Calu3 (cell line): ENCODE measurements around the gene KDM8. TPM values are rescaled to one million over a fixed set of nuclear protein-coding genes. Genes with fewer than 3 reads are reported as not detected.

Experiments
- BruUV-seq: library from RNA; stranded (reverse); fragments of 400-500 nt; replicated peaks from 2 replicates; lab custom pipeline; 2021; lab: Mats Ljungman, UMichigan
- CTCF ChIA-PET: fragments of 300-600 bp; sonication (Branson Sonifier 250); formaldehyde crosslinking; loops from one replicate; lab custom pipeline; 2022; ENCODE audit warnings: antibody characterized with exemption; lab: Charles Lee
- DNase-seq: peaks from one replicate; pipeline ENCODE4 v3.0.0; 2022
- H3K27ac Mint-ChIP-seq: one replicate; pipeline ENCODE4 v1.8.0; 2022; ENCODE audit warnings: mixed read lengths; ENCODE audit not compliant: unreplicated experiment
- H3K27me3 Mint-ChIP-seq: one replicate; pipeline ENCODE4 v1.8.0; 2022; ENCODE audit warnings: mixed read lengths; ENCODE audit not compliant: unreplicated experiment
- H3K36me3 Mint-ChIP-seq: one replicate; pipeline ENCODE4 v1.8.0; 2022; ENCODE audit warnings: mild to moderate bottlenecking, moderate library complexity, mixed read lengths; ENCODE audit not compliant: insufficient read depth, unreplicated experiment
- H3K4me1 Mint-ChIP-seq: one replicate; pipeline ENCODE4 v1.8.0; 2022; ENCODE audit warnings: mild to moderate bottlenecking, low read depth, mixed read lengths; ENCODE audit not compliant: unreplicated experiment
- H3K4me3 Mint-ChIP-seq: one replicate; pipeline ENCODE4 v1.8.0; 2022; ENCODE audit warnings: mild to moderate bottlenecking, low read depth, moderate library complexity, mixed read lengths; ENCODE audit not compliant: unreplicated experiment
- H3K9me3 Mint-ChIP-seq: one replicate; pipeline ENCODE4 v1.8.0; 2022; ENCODE audit warnings: low read depth, mixed read lengths; ENCODE audit not compliant: unreplicated experiment
- intact Hi-C: fragments of 100-400 bp; cut with micrococcal nuclease; formaldehyde crosslinking; loops from one replicate; pipeline ENCODE4 v1.10.0; 2022; ENCODE audit not compliant: unreplicated experiment
- total RNA-seq: library from RNA; stranded (reverse); gene quantifications from 2 replicates; pipeline ENCODE4 v1.2.3, GENCODE V29; 2022
- TF ChIP-seq, protein P1 (sequence below): fragments of 200-600 bp; IDR thresholded peaks from one replicate; pipeline ENCODE4 v1.8.0; 2022; ENCODE audit warnings: antibody characterized with exemption; ENCODE audit not compliant: unreplicated experiment

The KDM8 gene
- total RNA-seq, 1 experiment from 2014 or later: 8.4 TPM

DNA sequence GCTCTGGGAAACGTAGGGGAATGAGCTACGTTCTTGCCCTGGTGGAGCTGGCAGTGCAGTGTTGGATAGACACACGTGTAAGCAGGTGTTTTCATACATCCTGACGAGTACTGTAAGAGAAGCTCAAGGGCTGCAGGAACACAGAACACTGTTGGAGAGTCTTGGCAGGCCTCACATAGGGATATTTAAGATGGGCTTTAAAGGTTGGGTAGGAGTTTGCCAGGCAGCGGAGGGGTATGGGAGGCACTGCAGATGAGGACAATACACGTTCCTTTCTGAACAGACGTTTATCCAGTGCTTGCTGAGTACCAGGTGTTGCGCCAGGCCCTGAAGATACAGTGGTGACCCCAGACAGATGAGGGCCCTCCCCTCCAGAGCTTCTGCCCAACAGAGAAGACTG, 6.3 kb downstream of the KDM8 start:
- CTCF ChIA-PET: interaction anchor here (0.6 kb wide), 1 partner anchor 114 kb away, joined by 5 read pairs; no protein-coding TSS in a partner anchor
- TF ChIP-seq, protein P1, sequence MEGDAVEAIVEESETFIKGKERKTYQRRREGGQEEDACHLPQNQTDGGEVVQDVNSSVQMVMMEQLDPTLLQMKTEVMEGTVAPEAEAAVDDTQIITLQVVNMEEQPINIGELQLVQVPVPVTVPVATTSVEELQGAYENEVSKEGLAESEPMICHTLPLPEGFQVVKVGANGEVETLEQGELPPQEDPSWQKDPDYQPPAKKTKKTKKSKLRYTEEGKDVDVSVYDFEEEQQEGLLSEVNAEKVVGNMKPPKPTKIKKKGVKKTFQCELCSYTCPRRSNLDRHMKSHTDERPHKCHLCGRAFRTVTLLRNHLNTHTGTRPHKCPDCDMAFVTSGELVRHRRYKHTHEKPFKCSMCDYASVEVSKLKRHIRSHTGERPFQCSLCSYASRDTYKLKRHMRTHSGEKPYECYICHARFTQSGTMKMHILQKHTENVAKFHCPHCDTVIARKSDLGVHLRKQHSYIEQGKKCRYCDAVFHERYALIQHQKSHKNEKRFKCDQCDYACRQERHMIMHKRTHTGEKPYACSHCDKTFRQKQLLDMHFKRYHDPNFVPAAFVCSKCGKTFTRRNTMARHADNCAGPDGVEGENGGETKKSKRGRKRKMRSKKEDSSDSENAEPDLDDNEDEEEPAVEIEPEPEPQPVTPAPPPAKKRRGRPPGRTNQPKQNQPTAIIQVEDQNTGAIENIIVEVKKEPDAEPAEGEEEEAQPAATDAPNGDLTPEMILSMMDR: no peak
- BruUV-seq: no TSS peak

DNA sequence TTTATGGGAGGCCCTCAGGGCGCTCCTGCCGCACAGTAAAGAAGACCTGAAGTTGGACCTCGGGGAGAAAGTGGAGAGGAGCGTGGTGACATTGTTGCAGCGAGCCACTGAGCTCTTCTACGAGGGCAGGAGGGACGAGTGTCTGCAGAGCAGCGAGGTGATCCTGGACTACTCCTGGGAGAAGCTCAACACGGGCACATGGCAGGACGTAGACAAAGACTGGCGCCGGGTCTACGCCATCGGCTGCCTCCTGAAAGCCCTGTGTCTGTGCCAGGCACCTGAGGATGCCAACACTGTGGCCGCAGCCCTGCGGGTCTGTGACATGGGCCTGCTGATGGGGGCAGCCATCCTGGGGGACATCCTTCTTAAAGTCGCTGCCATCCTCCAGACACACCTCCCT, 6.8 kb downstream of the KDM8 start:
- Mint-ChIP-seq H3K27ac (no peak overlapping the region), H3K9me3 (no peaks in the 10 kb centered on the region), H3K36me3 (peaks cover 14% of the 10 kb centered on the region), H3K4me1 (peaks cover 7% of the 10 kb centered on the region), H3K4me3 (no peak overlapping the region), H3K27me3 (no peaks in the 10 kb centered on the region)
- TF ChIP-seq, protein P1: no peak
- BruUV-seq: no TSS peak
- CTCF ChIA-PET: interaction anchor here (0.8 kb wide), 1 partner anchor 17 kb away, joined by 8 read pairs; no protein-coding TSS in a partner anchor
- intact Hi-C loops: no loop called here
- no peak for DNase-seq

More for the DNA sequence above, 6.3 kb downstream of the KDM8 start:
- Mint-ChIP-seq H3K4me1 (peaks cover 10% of the 10 kb centered on the region), H3K9me3 (no peaks in the 10 kb centered on the region), H3K27ac (no peak overlapping the region), H3K36me3 (peaks cover 14% of the 10 kb centered on the region), H3K27me3 (no peaks in the 10 kb centered on the region), H3K4me3 (no peak overlapping the region)
- intact Hi-C loops: no loop called here
- no peak for DNase-seq

DNA sequence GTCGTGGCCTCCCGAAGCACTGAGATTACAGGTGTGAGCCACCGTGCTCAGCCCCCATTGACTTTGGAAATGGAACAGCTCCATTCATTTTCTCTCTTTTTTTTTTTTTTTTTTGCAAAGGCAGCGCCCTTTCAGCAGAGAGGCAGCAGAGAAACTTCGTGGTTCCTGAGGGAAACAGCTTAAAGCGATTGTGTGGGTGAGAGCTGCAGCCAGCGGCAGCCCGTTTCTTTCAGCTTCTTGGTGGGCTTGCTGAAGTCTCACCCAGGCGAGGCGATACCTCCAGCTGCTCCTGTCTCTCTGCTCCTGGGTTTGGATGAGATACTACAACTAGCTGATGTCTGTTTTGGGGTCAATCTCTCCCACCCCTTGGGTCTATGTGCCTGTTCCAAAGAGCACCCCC, 7.7 kb downstream of the KDM8 start:
- TF ChIP-seq, protein P1: no peak
- Mint-ChIP-seq H3K27me3 (no peaks in the 10 kb centered on the region), H3K4me1 (peaks cover 7% of the 10 kb centered on the region), H3K9me3 (no peaks in the 10 kb centered on the region), H3K36me3 (peaks cover 14% of the 10 kb centered on the region), H3K27ac (no peak overlapping the region), H3K4me3 (no peak overlapping the region)
- CTCF ChIA-PET: interaction anchor here (0.6 to 0.8 kb wide), 3 partner anchors 17 to 61 kb away, joined by 3 to 8 read pairs (median 4); no protein-coding TSS in a partner anchor
- DNase-seq: no peak
- intact Hi-C loops: no loop called here
- BruUV-seq: no TSS peak

DNA sequence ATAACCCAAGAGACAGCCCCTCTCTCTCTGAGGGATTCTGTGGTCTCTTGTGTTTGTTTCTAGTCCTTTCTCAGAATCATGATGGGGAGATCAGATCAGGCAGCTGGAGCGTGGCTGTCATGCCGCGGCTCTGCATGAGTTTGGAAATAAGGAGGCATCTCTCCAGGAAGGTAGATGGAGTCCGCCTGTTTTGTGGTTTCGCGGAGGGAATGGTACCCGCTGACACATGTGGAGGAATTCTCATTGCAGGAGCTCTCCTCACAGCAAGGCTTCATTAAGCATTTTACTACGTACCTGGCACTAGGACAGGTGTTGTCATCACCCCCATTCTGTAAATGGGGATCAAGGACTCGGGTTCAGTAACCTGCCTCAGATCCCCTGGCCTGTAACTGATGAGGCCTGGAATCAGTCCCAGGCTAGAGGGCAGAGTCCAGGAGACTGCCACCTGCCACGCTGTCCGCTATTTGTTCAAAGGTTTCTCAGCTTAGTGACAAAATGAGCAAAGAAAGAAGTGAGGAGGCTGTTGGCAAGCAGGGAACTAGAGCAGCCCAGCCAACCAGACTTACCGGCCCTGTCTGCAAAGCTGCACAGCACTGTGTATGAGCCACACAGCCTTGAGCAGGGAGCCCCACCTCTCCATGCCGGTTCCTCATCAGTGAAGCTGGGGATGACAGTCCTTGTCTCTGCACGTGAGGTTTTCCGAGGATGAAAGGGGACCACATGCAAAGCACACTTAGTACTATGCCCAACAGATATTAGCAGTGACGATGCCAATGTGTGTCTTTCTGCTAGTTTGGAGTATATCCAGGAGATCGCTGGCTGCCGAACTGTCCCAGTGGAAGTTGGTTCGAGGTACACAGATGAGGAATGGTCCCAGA, 11.0 kb downstream of the KDM8 start:
- H3K4me1 Mint-ChIP-seq: peaks cover 7% of the 10 kb centered on the region
- TF ChIP-seq, protein P1: no peak
- no peak overlapping the region for H3K4me3 Mint-ChIP-seq
- H3K9me3 Mint-ChIP-seq: no peaks in the 10 kb centered on the region
- intact Hi-C loops: no loop called here
- H3K27me3 Mint-ChIP-seq: no peaks in the 10 kb centered on the region
- peaks cover 14% of the 10 kb centered on the region for H3K36me3 Mint-ChIP-seq
- no TSS peak for BruUV-seq
- CTCF ChIA-PET: interaction anchor here (0.5 kb wide), 1 partner anchor 206 kb away, joined by 3 read pairs; no protein-coding TSS in a partner anchor
- no peak for DNase-seq
- no peak overlapping the region for H3K27ac Mint-ChIP-seq
